Hepatocyte (in vitro differentiated cells): ENCODE results near the gene CASTOR2.
"Not testable (repeated sequence)": the region's sequence is repeated elsewhere in the genome, so short reads cannot be mapped to it uniquely, and the experiment has no call there.

Experiments used
- EZH2 ChIP-seq: fragments of 200-600 bp; sonication (generic); IDR thresholded peaks from 2 replicates; pipeline ENCODE4 v1.6.1; 2016; ENCODE audit warnings: antibody characterized with exemption, mild to moderate bottlenecking, borderline replicate concordance
- EZH2phosphoT487 ChIP-seq: fragments of 200-600 bp; sonication (generic); IDR thresholded peaks from one replicate; pipeline ENCODE4 v1.6.1; 2018; ENCODE audit warnings: antibody characterized with exemption, mild to moderate bottlenecking, low read depth, moderate library complexity; ENCODE audit not compliant: unreplicated experiment, severe bottlenecking
- TF ChIP-seq, protein P1 (sequence below): fragments of 200-600 bp; sonication (generic); IDR thresholded peaks from 2 replicates; pipeline ENCODE4 v1.5.1; 2016; ENCODE audit warnings: antibody characterized with exemption, mild to moderate bottlenecking; ENCODE audit not compliant: poor library complexity

DNA sequence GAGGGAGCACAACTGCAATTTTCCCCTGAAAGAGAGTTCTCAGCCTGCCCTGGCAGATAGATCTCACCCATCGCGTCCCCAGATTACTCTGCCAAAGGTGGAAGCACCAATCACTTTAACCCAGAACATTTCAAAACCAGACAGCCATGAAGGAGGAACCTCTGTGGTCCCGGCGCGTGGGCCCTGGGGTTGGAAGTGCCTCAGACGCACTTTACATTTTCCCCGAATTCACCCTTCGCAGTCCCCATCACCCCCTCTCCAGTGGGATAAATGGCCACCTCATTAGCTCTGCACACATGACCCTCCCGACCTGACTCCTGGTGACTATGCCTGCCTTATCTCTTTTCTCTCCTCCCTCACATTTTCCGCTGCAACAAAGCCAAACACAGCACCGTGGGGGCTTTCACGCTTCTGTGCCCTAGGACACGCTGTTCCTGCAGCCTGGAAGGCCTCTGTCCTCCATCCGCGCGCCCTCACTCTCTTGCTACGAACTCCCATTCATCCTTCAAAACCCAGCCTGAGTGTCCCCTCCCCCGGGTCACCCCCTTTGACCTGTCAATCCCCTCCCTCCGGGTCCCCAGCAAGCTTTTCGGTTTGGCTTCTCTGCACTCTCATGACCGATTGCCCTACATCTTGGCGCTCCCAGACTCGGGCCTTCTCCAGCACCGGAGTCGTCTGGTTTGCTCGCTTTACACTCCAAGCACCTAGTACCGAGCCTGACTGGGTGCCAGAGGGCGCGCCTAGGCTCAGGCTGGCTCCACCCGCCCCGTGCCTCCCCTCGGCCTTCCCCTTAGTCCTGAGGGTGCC is 598 bp upstream of the CASTOR2 start:
- TF ChIP-seq, protein P1, sequence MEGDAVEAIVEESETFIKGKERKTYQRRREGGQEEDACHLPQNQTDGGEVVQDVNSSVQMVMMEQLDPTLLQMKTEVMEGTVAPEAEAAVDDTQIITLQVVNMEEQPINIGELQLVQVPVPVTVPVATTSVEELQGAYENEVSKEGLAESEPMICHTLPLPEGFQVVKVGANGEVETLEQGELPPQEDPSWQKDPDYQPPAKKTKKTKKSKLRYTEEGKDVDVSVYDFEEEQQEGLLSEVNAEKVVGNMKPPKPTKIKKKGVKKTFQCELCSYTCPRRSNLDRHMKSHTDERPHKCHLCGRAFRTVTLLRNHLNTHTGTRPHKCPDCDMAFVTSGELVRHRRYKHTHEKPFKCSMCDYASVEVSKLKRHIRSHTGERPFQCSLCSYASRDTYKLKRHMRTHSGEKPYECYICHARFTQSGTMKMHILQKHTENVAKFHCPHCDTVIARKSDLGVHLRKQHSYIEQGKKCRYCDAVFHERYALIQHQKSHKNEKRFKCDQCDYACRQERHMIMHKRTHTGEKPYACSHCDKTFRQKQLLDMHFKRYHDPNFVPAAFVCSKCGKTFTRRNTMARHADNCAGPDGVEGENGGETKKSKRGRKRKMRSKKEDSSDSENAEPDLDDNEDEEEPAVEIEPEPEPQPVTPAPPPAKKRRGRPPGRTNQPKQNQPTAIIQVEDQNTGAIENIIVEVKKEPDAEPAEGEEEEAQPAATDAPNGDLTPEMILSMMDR: not testable (repeated sequence)
- not testable (repeated sequence) for TF ChIP-seq EZH2, EZH2phosphoT487
